ENCODE measurements around the gene ATF6B. TPM values are rescaled to one million over a fixed set of nuclear protein-coding genes. Genes with fewer than 3 reads are reported as not detected.
A peak's percentile ranks its signal among the peaks of the same experiment; 100 is the strongest.
"Not testable (repeated sequence)": the region's sequence is repeated elsewhere in the genome, so short reads cannot be mapped to it uniquely, and the experiment has no call there.

The ATF6B gene
- total RNA-seq, 8 experiments from 2014 or later: 25.6 to 59.0 (median 45.1) TPM

- no peak for ATAC-seq (replicated peaks in 6 of 8)
- peaks cover 24 to 28% of the 10 kb centered on the region in 2 donors for H3K4me1 ChIP-seq (replicated peaks in 1 of 2)
- peak within 1 kb of the TSS in 1 of 2 donors; percentile 84 for H3K27ac ChIP-seq
- in situ Hi-C loops (cut with MboI; ENCODE audit: low pct_unique_long_range_greater_than_20kb in 2 of 9, low sequenced_read_pairs in 9 of 9, unreplicated experiment in 9 of 9): no loop called here
- peak within 1 kb of the TSS; percentile 54 to 85 (median 55) for H3K4me3 ChIP-seq
- WGBS, 10 experiments: 0 to 45% (median 21%) methylated on average over 1 to 5 of the region's 24 CpGs; no CpG with 5 or more reads in 3 of the 10 experiments
These were observed 24.1 kb upstream of the ATF6B start, which contains the start of gene PRRT1 for GRCh38 chr6:32151863-32152768. PRRT1 (minus strand) TSS chr6:32151939; CDS start chr6:32151827, 112 bp downstream.

- Histone ChIP-seq H3K27ac (no peak overlapping the region), H3K4me3 (peak overlapping the region; percentile 13 to 85 (median 55)), H3K4me1 (replicated peaks in 1 of 2) (peaks cover 31 to 36% of the 10 kb centered on the region in 2 donors)
- in situ Hi-C loops (cut with MboI; ENCODE audit: low pct_unique_long_range_greater_than_20kb in 2 of 9, low sequenced_read_pairs in 9 of 9, unreplicated experiment in 9 of 9): no loop called here
- ATAC-seq (replicated peaks in 6 of 8): no peak
- WGBS, 10 experiments: 64 to 86% (median 76%) methylated on average over 1 to 4 of the region's 8 CpGs; no CpG with 5 or more reads in 4 of the 10 experiments
These were observed 23.3 kb upstream of the ATF6B start for GRCh38 chr6:32151181-32151862.

- in situ Hi-C loops (cut with MboI; ENCODE audit: low pct_unique_long_range_greater_than_20kb in 2 of 9, low sequenced_read_pairs in 9 of 9, unreplicated experiment in 9 of 9): no loop called here
- 60 to 100% (median 90%) methylated on average over 1 to 4 of the region's 55 CpGs; no CpG with 5 or more reads in 6 of the 10 experiments for WGBS, 10 experiments
- no peak overlapping the region for H3K27ac ChIP-seq
- H3K4me3 ChIP-seq: no peak overlapping the region
- ATAC-seq (replicated peaks in 6 of 8): no peak
- H3K4me1 ChIP-seq (replicated peaks in 1 of 2): peaks cover 30 to 37% of the 10 kb centered on the region in 2 donors
These were observed 22.2 kb upstream of the ATF6B start for GRCh38 chr6:32149932-32150870.

- no peak overlapping the region for H3K27ac ChIP-seq
- no peak overlapping the region for H3K4me3 ChIP-seq
- WGBS, 10 experiments: 40 to 98% (median 80%) methylated on average over 1 to 8 of the region's 47 CpGs; no CpG with 5 or more reads in 5 of the 10 experiments
- in situ Hi-C loops (cut with MboI; ENCODE audit: low pct_unique_long_range_greater_than_20kb in 2 of 9, low sequenced_read_pairs in 9 of 9, unreplicated experiment in 9 of 9): no loop called here
- H3K4me1 ChIP-seq (replicated peaks in 1 of 2): peaks cover 27 to 34% of the 10 kb centered on the region in 2 donors
- ATAC-seq (replicated peaks in 6 of 8): no peak
These were observed 21.2 kb upstream of the ATF6B start for GRCh38 chr6:32149092-32149755.

- peaks cover 27 to 34% of the 10 kb centered on the region in 2 donors for H3K4me1 ChIP-seq (replicated peaks in 1 of 2)
- in situ Hi-C loops (cut with MboI; ENCODE audit: low pct_unique_long_range_greater_than_20kb in 2 of 9, low sequenced_read_pairs in 9 of 9, unreplicated experiment in 9 of 9): no loop called here
- WGBS, 10 experiments: 27 to 88% (median 74%) methylated on average over 3 to 11 of the region's 39 CpGs; no CpG with 5 or more reads in 4 of the 10 experiments
- H3K4me3 ChIP-seq: peak overlapping the region in 1 of 5 donors; percentile 29
- H3K27ac ChIP-seq: no peak overlapping the region
- ATAC-seq (replicated peaks in 6 of 8): peak in 2 of 8 experiments; percentile 8 to 21
These were observed 20.4 kb upstream of the ATF6B start for GRCh38 chr6:32148289-32149091.

GRCh38 chr6:32147401-32148132 lies 19.5 kb upstream of the ATF6B start:
- no peak overlapping the region for H3K4me3 ChIP-seq
- no peak overlapping the region for H3K27ac ChIP-seq
- in situ Hi-C loops (cut with MboI; ENCODE audit: low pct_unique_long_range_greater_than_20kb in 2 of 9, low sequenced_read_pairs in 9 of 9, unreplicated experiment in 9 of 9): no loop called here
- peaks cover 21 to 27% of the 10 kb centered on the region in 2 donors for H3K4me1 ChIP-seq (replicated peaks in 1 of 2)
- WGBS, 10 experiments: 100% methylated on average over 1 to 3 of the region's 4 CpGs; no CpG with 5 or more reads in 7 of the 10 experiments
- ATAC-seq (replicated peaks in 6 of 8): no peak

- H3K4me1 ChIP-seq (replicated peaks in 1 of 2): peaks cover 14 to 18% of the 10 kb centered on the region in 2 donors
- in situ Hi-C loops (cut with MboI; ENCODE audit: low pct_unique_long_range_greater_than_20kb in 2 of 9, low sequenced_read_pairs in 9 of 9, unreplicated experiment in 9 of 9): no loop called here
- no peak overlapping the region for H3K27ac ChIP-seq
- ATAC-seq (replicated peaks in 6 of 8): peak in 2 of 8 experiments; percentile 3 to 9
- H3K4me3 ChIP-seq: peak overlapping the region in 2 of 5 donors; percentile 9 to 17
- WGBS, 10 experiments: 20 to 89% (median 41%) methylated on average over 1 to 4 of the region's 4 CpGs
These were observed 18.6 kb upstream of the ATF6B start for GRCh38 chr6:32146687-32147086.

- in situ Hi-C loops (cut with MboI; ENCODE audit: low pct_unique_long_range_greater_than_20kb in 2 of 9, low sequenced_read_pairs in 9 of 9, unreplicated experiment in 9 of 9): no loop called here
- Histone ChIP-seq H3K4me3 (peak overlapping the region in 1 of 5 donors; percentile 17), H3K4me1 (replicated peaks in 1 of 2) (peaks cover 13 to 14% of the 10 kb centered on the region in 2 donors), H3K27ac (no peak overlapping the region)
- ATAC-seq (replicated peaks in 6 of 8): peak in 4 of 8 experiments; percentile 13 to 64 (median 40)
- 83 to 100% (median 100%) methylated on average over 1 of the region's 1 CpG; no CpG with 5 or more reads in 1 of the 10 experiments for WGBS, 10 experiments
These were observed 18.2 kb upstream of the ATF6B start for GRCh38 chr6:32146287-32146686.

GRCh38 chr6:32144238-32144637 lies 16.2 kb upstream of the ATF6B start:
- WGBS, 10 experiments: 20 to 95% (median 92%) methylated on average over 4 to 7 of the region's 7 CpGs; no CpG with 5 or more reads in 4 of the 10 experiments
- in situ Hi-C loops (cut with MboI; ENCODE audit: low pct_unique_long_range_greater_than_20kb in 2 of 9, low sequenced_read_pairs in 9 of 9, unreplicated experiment in 9 of 9): not testable (repeated sequence)
- ATAC-seq (replicated peaks in 6 of 8): peak in 1 of 8 experiments; percentile 90

GRCh38 chr6:32140420-32141046 lies 12.5 kb upstream of the ATF6B start:
- no peak for ATAC-seq (replicated peaks in 6 of 8)
- H3K27ac ChIP-seq: no peak overlapping the region
- 40 to 88% (median 81%) methylated on average over 2 to 5 of the region's 5 CpGs; no CpG with 5 or more reads in 4 of the 10 experiments for WGBS, 10 experiments
- H3K4me1 ChIP-seq (replicated peaks in 1 of 2): no peaks in the 10 kb centered on the region
- H3K4me3 ChIP-seq: no peak overlapping the region
- in situ Hi-C loops (cut with MboI; ENCODE audit: low pct_unique_long_range_greater_than_20kb in 2 of 9, low sequenced_read_pairs in 9 of 9, unreplicated experiment in 9 of 9): no loop called here

More at GRCh38 chr6:32144238-32144637, 16.2 kb upstream of the ATF6B start:
- not testable (repeated sequence) for H3K27ac ChIP-seq, H3K4me3 ChIP-seq
- peaks cover 11% of the 10 kb centered on the region in 2 donors for H3K4me1 ChIP-seq (replicated peaks in 1 of 2)

All from motor neuron (in vitro differentiated cells).